GM21367 (cell line): Measurements from ENCODE around the gene SPINK1.
"Not testable (repeated sequence)": the region's sequence is repeated elsewhere in the genome, so short reads cannot be mapped to it uniquely, and the experiment has no call there.

Experiments used
- ATAC-seq: cut with Tn5 transposase; IDR thresholded peaks from one replicate; pipeline ENCODE4 v1.9.1; 2021; ENCODE audit not compliant: unreplicated experiment

The SPINK1 gene

GRCh38 chr5:147831465-147831864 is at the start of gene SPINK1:
Gene SPINK1, minus strand, starts transcription at chr5:147831671. Its CDS starts 94 bp downstream, at chr5:147831577.
- ATAC-seq = no peak

- no peak for ATAC-seq
Measured at GRCh38 chr5:147880487-147880886, 49.0 kb upstream of the SPINK1 start.

- no peak for ATAC-seq
Measured at GRCh38 chr5:147879784-147880183, 48.3 kb upstream of the SPINK1 start.

- ATAC-seq = no peak
Measured at GRCh38 chr5:147878066-147878759, 46.7 kb upstream of the SPINK1 start, which contains the start of gene SCGB3A2. Gene SCGB3A2, plus strand, starts transcription at chr5:147878711. Its CDS starts 93 bp downstream, at chr5:147878804.

GRCh38 chr5:147876626-147877025 is 45.2 kb upstream of the SPINK1 start:
- ATAC-seq = no peak

GRCh38 chr5:147876141-147876540 is 44.7 kb upstream of the SPINK1 start:
- ATAC-seq = no peak

- no peak for ATAC-seq
Measured at GRCh38 chr5:147874910-147875367, 43.5 kb upstream of the SPINK1 start.

- not testable (repeated sequence) for ATAC-seq
Measured at GRCh38 chr5:147874118-147874875, 42.8 kb upstream of the SPINK1 start.

- not testable (repeated sequence) for ATAC-seq
Measured at GRCh38 chr5:147872744-147873435, 41.4 kb upstream of the SPINK1 start.

- ATAC-seq = not testable (repeated sequence)
Measured at GRCh38 chr5:147871980-147872549, 40.6 kb upstream of the SPINK1 start.

- not testable (repeated sequence) for ATAC-seq
Measured at GRCh38 chr5:147869892-147870291, 38.4 kb upstream of the SPINK1 start.

- no peak for ATAC-seq
Measured at GRCh38 chr5:147869112-147869511, 37.6 kb upstream of the SPINK1 start.

- no peak for ATAC-seq
Measured at GRCh38 chr5:147863454-147864158, 32.1 kb upstream of the SPINK1 start.

GRCh38 chr5:147860641-147861025 is 29.2 kb upstream of the SPINK1 start:
- ATAC-seq = no peak

GRCh38 chr5:147859962-147860640 is 28.6 kb upstream of the SPINK1 start:
- no peak for ATAC-seq

- ATAC-seq = no peak
Measured at GRCh38 chr5:147858565-147858964, 27.1 kb upstream of the SPINK1 start.

GRCh38 chr5:147857302-147858129 is 26.0 kb upstream of the SPINK1 start:
- peak; percentile 94 for ATAC-seq

GRCh38 chr5:147856801-147857200 is 25.3 kb upstream of the SPINK1 start:
- no peak for ATAC-seq

GRCh38 chr5:147855774-147856069 is 24.3 kb upstream of the SPINK1 start:
- no peak for ATAC-seq
